Cardiac fibroblast (primary cell): ENCODE results near the gene TBC1D9.

ENCODE experiments used
- DNase-seq, 2 donors: peaks; one replicate each; pipeline versions ENCODE4 v3.0.0 to v3.0.0-alpha.2; 2010; ENCODE audit warnings: low read depth in 2 of 2
- H3K4me3 ChIP-seq, 2 donors: replicated peaks in 1 of 2; 1 replicate in 1 of 2; 2 replicates in 1 of 2; pipeline ENCODE4 v1.5.1; 2011; ENCODE audit warnings: low read depth in 2 of 2, low read length in 2 of 2, mild to moderate bottlenecking in 2 of 2, moderate library complexity in 1 of 2
- TF ChIP-seq, protein P1 (sequence below): IDR thresholded peaks from one replicate; pipeline ENCODE4 v1.5.1; 2011; ENCODE audit warnings: low read depth, mild to moderate bottlenecking, low read length, inconsistent platforms

Gene TBC1D9

DNA sequence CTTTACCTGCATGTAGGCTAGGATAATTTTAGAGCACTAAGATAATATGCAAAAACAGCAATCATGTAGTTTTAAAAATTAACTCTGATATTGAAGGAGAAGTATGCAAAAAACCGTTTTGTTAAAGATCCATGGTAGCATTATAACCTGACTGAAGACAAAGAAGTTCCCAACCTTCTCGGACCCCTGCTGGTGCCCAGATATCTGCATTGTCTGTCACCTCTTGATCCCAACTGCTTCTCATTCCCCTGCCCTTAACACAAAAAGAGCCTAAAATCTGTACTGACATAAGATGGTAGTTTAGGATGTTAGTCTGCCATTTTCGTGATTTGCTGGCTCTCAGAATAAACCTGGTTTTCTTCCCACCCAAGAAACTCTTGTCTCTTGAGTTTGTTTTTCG lies 125.9 kb downstream of the TBC1D9 start:
- no peak overlapping the region for H3K4me3 ChIP-seq
- TF ChIP-seq, protein P1, sequence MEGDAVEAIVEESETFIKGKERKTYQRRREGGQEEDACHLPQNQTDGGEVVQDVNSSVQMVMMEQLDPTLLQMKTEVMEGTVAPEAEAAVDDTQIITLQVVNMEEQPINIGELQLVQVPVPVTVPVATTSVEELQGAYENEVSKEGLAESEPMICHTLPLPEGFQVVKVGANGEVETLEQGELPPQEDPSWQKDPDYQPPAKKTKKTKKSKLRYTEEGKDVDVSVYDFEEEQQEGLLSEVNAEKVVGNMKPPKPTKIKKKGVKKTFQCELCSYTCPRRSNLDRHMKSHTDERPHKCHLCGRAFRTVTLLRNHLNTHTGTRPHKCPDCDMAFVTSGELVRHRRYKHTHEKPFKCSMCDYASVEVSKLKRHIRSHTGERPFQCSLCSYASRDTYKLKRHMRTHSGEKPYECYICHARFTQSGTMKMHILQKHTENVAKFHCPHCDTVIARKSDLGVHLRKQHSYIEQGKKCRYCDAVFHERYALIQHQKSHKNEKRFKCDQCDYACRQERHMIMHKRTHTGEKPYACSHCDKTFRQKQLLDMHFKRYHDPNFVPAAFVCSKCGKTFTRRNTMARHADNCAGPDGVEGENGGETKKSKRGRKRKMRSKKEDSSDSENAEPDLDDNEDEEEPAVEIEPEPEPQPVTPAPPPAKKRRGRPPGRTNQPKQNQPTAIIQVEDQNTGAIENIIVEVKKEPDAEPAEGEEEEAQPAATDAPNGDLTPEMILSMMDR, result no peak
- DNase-seq, result no peak

GRCh38 chr4:140628016-140628415 lies 128.2 kb downstream of the TBC1D9 start:
- no peak overlapping the region for H3K4me3 ChIP-seq
- TF ChIP-seq, protein P1, result no peak
- no peak for DNase-seq

- H3K4me3 ChIP-seq, result no peak overlapping the region
- TF ChIP-seq, protein P1, result peak; percentile 9
- peak; percentile 13 to 39 for DNase-seq
These were observed 129.4 kb downstream of the TBC1D9 start for GRCh38 chr4:140626661-140627376.

DNA sequence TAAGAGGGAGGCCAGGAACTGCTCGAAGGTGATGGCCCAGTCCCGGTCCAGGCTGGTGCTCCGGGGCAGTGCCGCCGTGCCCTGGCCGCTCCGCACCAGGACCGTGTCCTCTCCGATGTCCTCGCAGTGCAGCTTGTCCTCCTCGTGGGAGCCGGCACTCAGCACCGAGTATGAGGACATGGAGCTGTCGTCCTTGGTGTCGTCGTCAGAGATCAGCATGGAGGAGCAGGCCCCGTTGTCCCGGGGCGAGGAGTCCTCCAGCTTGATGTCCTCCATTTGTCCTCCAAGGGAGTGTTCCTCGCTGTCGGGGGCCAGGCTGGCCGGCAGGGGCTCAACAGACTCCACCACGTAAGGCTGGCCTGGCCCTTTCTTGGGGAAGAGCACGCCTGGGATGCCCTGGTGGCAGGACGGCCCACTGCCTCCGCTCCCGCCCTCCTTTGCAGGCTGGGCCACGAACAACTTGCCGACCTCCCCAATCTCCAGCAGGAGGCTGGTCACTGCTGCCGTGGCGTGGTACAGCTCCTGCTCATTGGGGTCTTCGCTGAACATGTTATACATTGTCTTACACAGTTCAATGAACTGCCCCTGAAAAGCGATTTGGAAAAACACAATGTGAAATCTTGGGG lies 133.7 kb downstream of the TBC1D9 start:
- DNase-seq, result no peak
- TF ChIP-seq, protein P1, result no peak
- no peak overlapping the region for H3K4me3 ChIP-seq

- H3K4me3 ChIP-seq, result no peak overlapping the region
- DNase-seq, result no peak
- TF ChIP-seq, protein P1, result no peak
These were observed 135.0 kb downstream of the TBC1D9 start for GRCh38 chr4:140621161-140621560.

DNA sequence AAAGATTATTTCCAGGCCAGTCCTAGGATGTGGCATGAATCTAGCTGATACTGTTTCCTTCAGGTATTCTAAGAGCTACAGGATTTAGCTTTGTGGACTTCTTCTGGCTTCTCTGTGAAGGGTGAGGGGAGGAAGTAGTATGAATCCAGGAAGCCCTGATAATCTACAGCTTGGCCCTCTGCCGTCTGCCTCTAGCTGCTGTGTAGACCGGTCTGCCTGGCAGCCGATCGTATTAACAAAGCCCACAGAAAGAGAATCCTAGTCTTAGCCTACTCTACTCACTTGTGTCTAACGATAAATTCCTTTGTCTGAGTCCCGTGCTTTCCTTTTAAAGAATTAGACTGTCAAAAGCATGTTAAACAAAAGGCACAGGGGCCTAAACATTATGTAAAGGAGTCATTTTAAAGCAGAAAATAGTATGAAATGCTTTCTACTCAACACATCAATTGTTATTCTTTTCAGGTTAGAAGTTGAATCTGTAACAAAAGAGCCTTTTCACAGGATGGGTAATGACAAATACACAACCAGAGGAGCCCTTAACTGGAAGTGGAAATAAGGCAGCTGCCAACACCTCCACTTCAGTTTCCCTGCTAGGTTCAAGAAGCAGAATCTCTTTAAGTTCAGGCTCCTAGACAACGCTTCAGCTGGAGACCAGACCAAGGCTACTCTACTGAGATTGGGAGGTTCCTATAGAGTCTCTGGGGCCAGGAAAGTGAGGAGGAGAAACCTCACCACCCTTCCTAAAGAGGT lies 138.5 kb downstream of the TBC1D9 start:
- peak in 1 of 2 donors; percentile 46 for DNase-seq
- no peak overlapping the region for H3K4me3 ChIP-seq
- TF ChIP-seq, protein P1, result no peak
